HG02852 (cell line): ENCODE measurements around the gene LAMC1.
"Not testable (repeated sequence)": the region's sequence is repeated elsewhere in the genome, so short reads cannot be mapped to it uniquely, and the experiment has no call there.

Source experiments
- ATAC-seq: cut with Tn5 transposase; IDR thresholded peaks from one replicate; pipeline ENCODE4 v1.9.1; 2021; ENCODE audit warnings: mild to moderate bottlenecking, moderate library complexity; ENCODE audit not compliant: unreplicated experiment

The LAMC1 gene

GRCh38 chr1:183043254-183043653, 20.0 kb downstream of the LAMC1 start:
- ATAC-seq: no peak

GRCh38 chr1:183043872-183044854, 20.9 kb downstream of the LAMC1 start:
- ATAC-seq: no peak

GRCh38 chr1:183044893-183045649, 21.9 kb downstream of the LAMC1 start:
- ATAC-seq: no peak

- peak; percentile 100 for ATAC-seq
Measured at GRCh38 chr1:183048087-183049085, 25.2 kb downstream of the LAMC1 start.

GRCh38 chr1:183051546-183051945, 28.3 kb downstream of the LAMC1 start:
- ATAC-seq: no peak

GRCh38 chr1:183052861-183053260, 29.6 kb downstream of the LAMC1 start:
- no peak for ATAC-seq

GRCh38 chr1:183058851-183059502, 35.8 kb downstream of the LAMC1 start:
- ATAC-seq: no peak

- no peak for ATAC-seq
Measured at GRCh38 chr1:183061194-183061593, 38.0 kb downstream of the LAMC1 start.

GRCh38 chr1:183063349-183063748, 40.1 kb downstream of the LAMC1 start:
- ATAC-seq: no peak

- ATAC-seq: no peak
Measured at GRCh38 chr1:183065168-183065706, 42.0 kb downstream of the LAMC1 start.

- ATAC-seq: not testable (repeated sequence)
Measured at GRCh38 chr1:183066432-183066831, 43.2 kb downstream of the LAMC1 start.

- ATAC-seq: no peak
Measured at GRCh38 chr1:183069562-183070216, 46.5 kb downstream of the LAMC1 start.

GRCh38 chr1:183070234-183070922, 47.2 kb downstream of the LAMC1 start:
- no peak for ATAC-seq

- ATAC-seq: peak; percentile 90
Measured at GRCh38 chr1:183070923-183071618, 47.9 kb downstream of the LAMC1 start.

GRCh38 chr1:183072595-183072994, 49.4 kb downstream of the LAMC1 start:
- not testable (repeated sequence) for ATAC-seq

- ATAC-seq: no peak
Measured at GRCh38 chr1:183073320-183073719, 50.1 kb downstream of the LAMC1 start.

GRCh38 chr1:183074215-183074614, 51.0 kb downstream of the LAMC1 start:
- ATAC-seq: no peak

GRCh38 chr1:183075861-183076260, 52.6 kb downstream of the LAMC1 start:
- no peak for ATAC-seq
